SJSA1 (cell line): ENCODE measurements around the gene NCOA3. TPM values are rescaled to one million over a fixed set of nuclear protein-coding genes. Genes with fewer than 3 reads are reported as not detected.
"Not testable (repeated sequence)": the region's sequence is repeated elsewhere in the genome, so short reads cannot be mapped to it uniquely, and the experiment has no call there.

Experiments
- DNase-seq, 2 experiments: peaks; one replicate each; pipeline ENCODE4 v3.0.0-alpha.2; 2015 to 2020; ENCODE audit warnings: low spot score in 2 of 2, low read depth in 1 of 2
- H3K27ac ChIP-seq: fragments of 250-450 bp; sonication (Bioruptor Pico); 2 replicates; pipeline ENCODE4 v1.5.1; 2020; ENCODE audit warnings: mild to moderate bottlenecking, moderate library complexity
- H3K27me3 ChIP-seq: fragments of 250-450 bp; sonication (Bioruptor Pico); replicated peaks from 2 replicates; pipeline ENCODE4 v1.5.1; 2020; ENCODE audit warnings: mild to moderate bottlenecking, moderate library complexity
- H3K36me3 ChIP-seq: fragments of 250-450 bp; sonication (Bioruptor Pico); 2 replicates; pipeline ENCODE4 v1.5.1; 2020; ENCODE audit warnings: mild to moderate bottlenecking
- H3K4me1 ChIP-seq: fragments of 250-450 bp; sonication (Bioruptor Pico); replicated peaks from 2 replicates; pipeline ENCODE4 v1.6.1; 2021; ENCODE audit warnings: mild to moderate bottlenecking
- H3K4me3 ChIP-seq: fragments of 250-450 bp; sonication (Bioruptor Pico); 2 replicates; pipeline ENCODE4 v1.5.1; 2020; ENCODE audit warnings: mild to moderate bottlenecking
- H3K9me3 ChIP-seq: fragments of 250-450 bp; sonication (Bioruptor Pico); replicated peaks from 2 replicates; pipeline ENCODE4 v1.5.1; 2020; ENCODE audit warnings: mild to moderate bottlenecking
- total RNA-seq: library from RNA; depleted of rRNA; stranded (reverse); fragments of >200 nt; shearing (Covaris generic); gene quantifications from 2 replicates; pipeline ENCODE4 v1.2.3, GENCODE V29; 2014

Gene NCOA3
- total RNA-seq, 1 experiment from 2014 or later, result 20.4 TPM

DNA sequence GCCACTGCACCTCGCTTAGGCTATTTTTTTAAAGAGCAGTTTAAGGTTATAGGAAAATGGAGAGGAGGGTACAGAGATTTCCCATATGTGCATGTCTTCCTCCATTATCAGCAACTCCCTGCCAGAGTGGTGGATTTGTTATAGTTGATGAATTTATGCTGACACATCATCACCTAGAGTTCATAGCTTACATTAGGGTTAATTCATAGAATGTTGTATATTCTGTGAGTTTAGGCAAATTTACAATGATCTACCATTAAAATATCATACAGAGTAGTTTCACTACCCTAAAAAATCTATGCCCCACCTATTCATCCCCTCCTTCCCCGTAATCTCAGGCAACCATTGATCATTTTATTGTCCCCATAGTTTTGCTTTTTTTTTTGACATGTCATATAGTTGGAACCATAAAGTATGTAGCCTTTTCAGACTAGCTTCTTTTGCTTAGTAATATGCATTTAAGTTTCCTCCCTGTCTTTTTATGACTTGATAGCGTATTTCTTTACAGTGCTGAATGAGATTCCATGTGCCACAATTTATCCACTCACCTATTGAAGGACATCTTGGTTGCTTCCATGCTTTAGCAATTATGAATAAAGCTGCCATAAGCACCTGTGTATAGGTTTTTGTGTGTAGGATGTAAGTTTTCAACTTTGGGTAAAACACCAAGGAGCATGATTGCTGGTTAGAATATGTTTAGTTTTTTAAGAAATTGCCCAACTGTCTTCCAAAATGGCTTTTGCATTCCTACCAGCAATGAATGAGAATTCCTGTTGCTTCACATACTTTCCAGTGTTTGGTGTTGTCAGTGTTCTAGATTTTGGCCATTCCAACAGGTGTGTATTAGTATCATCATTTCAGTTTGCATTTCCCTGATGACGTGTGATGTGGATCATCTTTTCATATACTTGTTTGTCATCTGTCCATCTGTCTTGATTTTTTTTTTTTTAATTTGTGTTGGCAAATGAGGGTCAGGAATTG is 60.2 kb downstream of the NCOA3 start:
- Histone ChIP-seq H3K27ac (no peak overlapping the region), H3K36me3 (no peaks in the 10 kb centered on the region), H3K4me3 (no peak overlapping the region), H3K4me1 (peaks cover 24% of the 10 kb centered on the region), H3K9me3 (no peaks in the 10 kb centered on the region), H3K27me3 (no peaks in the 10 kb centered on the region)
- DNase-seq, result no peak

DNA sequence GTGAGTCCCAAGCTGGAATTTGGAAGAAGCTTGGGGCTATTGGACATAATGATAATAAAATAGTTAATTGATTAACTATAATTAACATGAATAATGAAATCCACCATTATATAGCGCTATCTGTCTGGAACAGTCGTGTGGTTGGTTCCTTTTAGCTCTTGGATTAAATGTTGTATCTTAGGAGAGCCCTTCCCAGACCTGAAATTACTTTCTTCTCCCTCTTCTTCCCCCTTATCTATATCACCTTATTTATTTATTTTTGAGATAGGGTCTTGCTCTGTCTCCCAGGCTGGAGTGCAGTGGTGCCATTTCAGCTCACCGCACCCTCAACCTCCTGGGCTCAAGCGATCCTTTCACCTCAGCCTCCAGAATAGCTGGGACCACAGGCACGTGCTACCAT is 64.6 kb downstream of the NCOA3 start:
- H3K4me3 ChIP-seq, result no peak overlapping the region
- no peak overlapping the region for H3K27ac ChIP-seq
- no peaks in the 10 kb centered on the region for H3K36me3 ChIP-seq
- peaks cover 4% of the 10 kb centered on the region; the same call in 1 of the 2 replicates for H3K9me3 ChIP-seq
- DNase-seq, result no peak
- H3K4me1 ChIP-seq, result peaks cover 23% of the 10 kb centered on the region
- H3K27me3 ChIP-seq, result no peaks in the 10 kb centered on the region

DNA sequence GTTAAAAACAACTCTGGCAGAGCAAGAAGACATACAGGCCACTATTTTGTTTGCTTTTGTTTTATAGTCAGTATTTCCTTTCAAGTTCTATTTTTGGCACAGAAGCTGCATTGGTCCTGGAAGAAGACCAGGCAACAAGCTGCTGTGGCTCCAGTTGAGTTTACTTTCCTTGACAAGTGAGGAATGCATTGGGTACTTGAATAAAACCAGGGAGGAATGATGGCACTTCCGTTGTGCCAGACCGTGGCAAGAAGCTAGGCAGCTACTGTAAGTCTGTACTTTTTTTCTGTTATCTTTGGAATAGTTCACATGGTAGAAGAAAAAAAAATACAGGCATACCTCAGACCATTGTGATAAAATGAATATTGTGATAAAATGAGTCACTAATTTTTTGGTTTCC is 66.3 kb downstream of the NCOA3 start:
- Histone ChIP-seq H3K9me3 (peaks cover 4% of the 10 kb centered on the region; the same call in 1 of the 2 replicates), H3K27ac (peak overlapping the region; percentile 12; the same call in 1 of the 2 replicates), H3K4me1 (peaks cover 23% of the 10 kb centered on the region), H3K4me3 (no peak overlapping the region), H3K27me3 (no peaks in the 10 kb centered on the region), H3K36me3 (no peaks in the 10 kb centered on the region)
- peak; percentile 82 to 86 for DNase-seq

DNA sequence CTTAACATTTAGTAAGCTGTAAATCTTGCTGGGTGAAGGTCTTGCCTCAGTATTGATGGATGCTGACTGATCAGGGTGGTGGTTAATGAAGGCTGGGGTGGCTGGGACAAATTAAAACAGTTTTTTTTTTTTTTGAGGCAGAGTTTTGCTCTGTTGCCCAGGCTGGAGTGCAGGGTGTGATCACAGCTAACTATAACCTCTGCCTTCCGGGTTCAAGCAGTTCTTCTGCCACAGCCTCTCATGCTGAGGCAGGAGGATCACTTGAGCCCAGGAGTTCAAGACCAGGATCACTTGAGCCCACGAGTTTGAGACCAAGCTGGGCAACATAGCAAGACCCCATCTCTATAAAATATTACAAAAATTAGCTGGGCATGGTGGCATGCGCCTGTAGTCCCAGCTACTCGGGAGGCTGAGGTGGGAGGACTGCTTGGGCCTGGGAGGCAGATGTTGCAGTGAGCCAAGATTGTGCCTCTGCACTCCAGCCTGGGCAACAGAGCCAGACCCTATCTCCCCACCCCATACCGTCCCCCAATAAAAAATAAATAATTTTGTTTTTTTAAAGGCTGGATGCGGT is 67.2 kb downstream of the NCOA3 start:
- Histone ChIP-seq H3K27me3 (no peaks in the 10 kb centered on the region), H3K9me3 (peaks cover 4% of the 10 kb centered on the region; the same call in 1 of the 2 replicates), H3K4me1 (peaks cover 28% of the 10 kb centered on the region), H3K27ac (no peak overlapping the region), H3K36me3 (no peaks in the 10 kb centered on the region), H3K4me3 (no peak overlapping the region)
- no peak for DNase-seq

DNA sequence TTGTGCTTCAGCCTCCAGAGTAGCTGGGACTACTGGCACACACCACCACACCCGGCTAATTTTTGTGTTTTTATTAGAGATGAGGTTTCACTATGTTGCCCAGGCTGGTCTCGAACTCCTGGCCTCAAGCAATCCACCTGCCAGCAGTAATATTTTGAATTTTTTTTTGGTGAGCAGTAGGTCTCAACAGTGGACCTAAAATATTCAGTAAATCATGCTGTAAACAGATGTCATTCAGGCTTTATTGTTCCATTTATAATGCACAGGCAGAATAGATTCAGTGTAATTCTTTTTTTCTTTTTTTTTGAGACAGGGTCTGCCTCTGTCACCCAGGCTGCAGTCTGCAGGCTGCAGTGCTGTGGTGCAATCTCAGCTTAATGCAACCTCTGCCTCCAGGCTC is 69.7 kb downstream of the NCOA3 start:
- Histone ChIP-seq H3K27ac (no peak overlapping the region), H3K9me3 (peaks cover 4% of the 10 kb centered on the region; the same call in 1 of the 2 replicates), H3K4me3 (no peak overlapping the region), H3K27me3 (no peaks in the 10 kb centered on the region), H3K4me1 (peaks cover 43% of the 10 kb centered on the region), H3K36me3 (no peaks in the 10 kb centered on the region)
- no peak for DNase-seq

DNA sequence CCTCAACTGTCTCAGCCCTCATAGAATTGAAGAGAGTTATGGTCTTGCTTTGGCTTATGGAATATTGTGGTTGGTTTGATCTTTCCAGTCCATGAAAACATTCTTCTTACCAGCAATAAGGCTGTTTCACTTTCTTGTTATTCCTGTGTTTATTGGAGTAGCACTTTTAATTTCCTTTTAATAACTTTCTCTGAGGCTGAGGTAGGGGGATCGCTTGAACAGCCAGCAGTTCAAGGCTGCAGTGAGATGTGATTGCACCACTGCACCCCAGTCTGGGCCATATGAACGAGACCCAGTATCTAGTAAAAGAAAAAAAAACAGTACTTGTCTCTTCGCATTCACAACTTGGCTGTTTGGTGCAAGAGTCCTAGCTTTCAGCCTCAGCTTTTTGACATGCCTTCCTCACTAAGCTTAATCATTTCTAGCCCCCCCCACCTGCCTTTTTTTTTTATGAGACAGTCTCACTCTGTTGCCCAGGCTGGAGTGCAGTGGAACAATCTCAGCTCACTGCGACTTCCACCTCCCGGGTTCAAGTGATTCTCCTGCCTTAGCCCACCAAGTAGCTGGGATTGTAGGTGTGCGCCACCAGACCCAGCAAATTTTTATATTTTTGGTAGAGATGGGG is 70.5 kb downstream of the NCOA3 start:
- peaks cover 49% of the 10 kb centered on the region for H3K4me1 ChIP-seq
- no peak for DNase-seq

DNA sequence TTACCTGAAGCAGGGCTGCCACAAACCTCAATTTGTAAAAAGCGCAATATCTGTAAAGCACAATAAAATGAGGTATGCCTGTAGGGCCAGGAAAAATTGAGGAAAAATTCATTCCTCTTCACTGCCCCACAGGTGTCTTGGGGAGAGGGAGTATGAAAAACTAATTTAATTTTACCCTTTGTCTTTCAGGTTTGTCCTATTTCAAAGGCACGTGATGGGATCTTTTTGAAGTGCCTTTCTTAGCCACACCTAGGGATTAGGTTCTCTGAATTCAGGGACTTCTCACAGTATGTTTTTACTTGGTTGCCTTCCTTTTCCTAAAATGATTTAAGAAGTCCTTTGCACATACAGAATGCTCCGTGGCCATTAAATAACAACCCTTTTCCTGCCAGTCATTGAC is 71.9 kb downstream of the NCOA3 start:
- no peak overlapping the region for H3K27ac ChIP-seq
- H3K36me3 ChIP-seq, result no peaks in the 10 kb centered on the region
- H3K27me3 ChIP-seq, result no peaks in the 10 kb centered on the region
- peaks cover 40% of the 10 kb centered on the region for H3K4me1 ChIP-seq
- no peak for DNase-seq
- H3K4me3 ChIP-seq, result no peak overlapping the region
- H3K9me3 ChIP-seq, result peaks cover 4% of the 10 kb centered on the region; the same call in 1 of the 2 replicates

More for the DNA sequence above, 70.5 kb downstream of the NCOA3 start:
- Histone ChIP-seq H3K4me3 (no peak overlapping the region), H3K27ac (no peak overlapping the region), H3K9me3 (peaks cover 4% of the 10 kb centered on the region; the same call in 1 of the 2 replicates), H3K36me3 (no peaks in the 10 kb centered on the region), H3K27me3 (no peaks in the 10 kb centered on the region)

DNA sequence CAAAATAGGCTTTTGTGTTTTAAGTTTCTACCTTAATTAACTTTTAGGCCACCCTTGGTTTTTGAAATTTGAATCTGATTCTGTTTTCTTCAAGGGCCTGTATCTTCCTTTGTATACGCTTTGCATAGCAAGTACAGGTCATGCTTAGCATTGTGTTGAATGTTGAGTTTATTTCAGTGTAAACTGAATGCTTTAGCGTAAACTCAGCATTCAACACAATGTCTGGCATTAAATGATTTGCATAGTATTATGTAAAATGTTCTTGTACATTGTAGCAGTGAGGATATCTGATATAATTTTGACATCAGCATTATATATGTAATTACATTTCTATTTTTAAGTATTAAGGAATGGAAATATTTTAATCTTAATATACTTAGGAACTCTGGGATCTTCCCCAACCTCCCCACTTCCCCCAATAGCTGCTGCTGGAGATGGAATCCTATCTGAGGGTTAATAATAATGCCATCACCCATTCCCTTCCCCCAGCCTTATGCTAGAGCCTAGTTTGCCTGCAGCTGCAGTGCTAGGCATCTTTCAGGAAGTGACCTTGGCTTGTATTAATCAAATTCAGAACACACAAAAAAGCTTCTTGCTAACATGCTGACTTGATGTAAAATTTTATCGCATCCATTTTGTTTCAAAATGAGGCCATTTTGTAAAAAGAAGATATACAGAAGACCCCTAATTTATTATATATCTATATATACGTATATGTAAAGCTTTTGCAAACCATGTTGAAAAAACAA is 73.1 kb downstream of the NCOA3 start:
- Histone ChIP-seq H3K9me3 (peaks cover 4% of the 10 kb centered on the region; the same call in 1 of the 2 replicates), H3K27ac (no peak overlapping the region), H3K4me1 (peaks cover 39% of the 10 kb centered on the region), H3K4me3 (no peak overlapping the region), H3K27me3 (no peaks in the 10 kb centered on the region), H3K36me3 (no peaks in the 10 kb centered on the region)
- DNase-seq, result no peak

DNA sequence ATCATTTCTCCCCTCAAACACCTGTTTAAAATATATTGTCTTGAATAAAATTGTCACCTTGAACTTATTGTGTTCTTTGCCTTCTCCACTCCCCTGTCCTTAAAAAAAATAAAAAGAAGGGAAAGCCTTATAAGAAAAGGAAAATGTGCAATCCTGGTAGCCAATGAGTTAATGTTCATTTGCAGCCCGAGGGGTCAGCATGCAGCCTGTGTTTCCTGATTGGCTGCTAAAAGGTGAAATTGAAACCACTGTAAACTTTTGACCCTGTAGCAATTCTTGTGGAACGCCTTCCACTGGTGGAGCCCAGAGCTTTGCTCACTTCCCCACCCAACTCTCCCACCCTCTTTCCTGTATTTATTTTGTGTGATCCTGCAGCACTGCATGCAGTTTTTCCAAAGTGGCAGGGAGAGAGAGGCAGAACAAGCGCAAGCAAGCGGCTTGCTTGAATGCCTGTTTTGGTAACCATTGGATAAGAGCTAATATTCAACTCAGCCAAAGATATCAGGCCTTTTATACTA is 74.9 kb downstream of the NCOA3 start:
- peak overlapping the region; percentile 5; the same call in 1 of the 2 replicates for H3K27ac ChIP-seq
- H3K9me3 ChIP-seq, result no peaks in the 10 kb centered on the region; the same call in 1 of the 2 replicates
- peak; percentile 54 to 65 for DNase-seq
- peaks cover 39% of the 10 kb centered on the region for H3K4me1 ChIP-seq
- no peak overlapping the region for H3K4me3 ChIP-seq
- no peaks in the 10 kb centered on the region for H3K27me3 ChIP-seq
- no peaks in the 10 kb centered on the region for H3K36me3 ChIP-seq

DNA sequence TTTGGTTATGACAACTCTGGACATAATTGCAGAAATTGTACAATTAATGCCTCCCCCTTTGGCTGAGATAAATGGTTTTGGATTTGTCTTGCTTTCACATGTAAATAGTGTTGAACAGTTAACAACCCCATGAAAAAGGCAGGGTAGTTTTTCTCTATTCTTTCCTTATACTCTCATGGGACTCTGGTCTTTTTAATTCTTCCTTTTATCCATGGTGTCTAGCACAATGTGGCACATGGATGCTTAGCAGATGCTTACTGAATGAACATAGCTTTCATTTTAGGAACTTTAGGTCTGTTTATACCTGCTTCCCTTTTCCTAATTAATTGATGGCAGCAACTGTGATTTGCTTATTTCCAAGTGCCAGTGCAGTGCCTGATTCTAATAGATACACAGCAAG is 75.6 kb downstream of the NCOA3 start:
- H3K27ac ChIP-seq, result no peak overlapping the region
- H3K9me3 ChIP-seq, result no peaks in the 10 kb centered on the region
- no peak for DNase-seq
- peaks cover 39% of the 10 kb centered on the region for H3K4me1 ChIP-seq
- H3K4me3 ChIP-seq, result no peak overlapping the region
- H3K36me3 ChIP-seq, result no peaks in the 10 kb centered on the region
- H3K27me3 ChIP-seq, result no peaks in the 10 kb centered on the region

DNA sequence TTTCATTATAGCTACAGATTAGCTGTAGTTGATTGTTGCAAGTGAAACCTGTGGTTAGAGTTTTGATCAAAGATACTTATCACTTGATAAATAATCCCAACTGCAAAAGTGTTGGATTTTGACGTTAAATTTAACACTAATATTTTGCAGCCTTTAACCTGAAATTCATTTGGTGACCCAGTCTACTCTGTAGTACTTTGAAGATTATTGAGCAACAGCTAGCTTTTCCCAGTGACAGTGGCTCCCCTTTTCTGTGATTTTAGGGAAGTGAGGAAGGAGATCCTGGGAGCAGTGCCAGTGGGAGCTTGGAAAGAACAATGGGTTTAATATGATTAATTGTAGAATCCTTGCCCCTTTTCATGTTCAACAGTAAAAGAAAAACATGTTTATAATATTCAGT is 76.9 kb downstream of the NCOA3 start:
- no peak for DNase-seq
- Histone ChIP-seq H3K27ac (no peak overlapping the region), H3K4me1 (peaks cover 38% of the 10 kb centered on the region), H3K4me3 (no peak overlapping the region), H3K36me3 (no peaks in the 10 kb centered on the region), H3K27me3 (no peaks in the 10 kb centered on the region), H3K9me3 (no peaks in the 10 kb centered on the region)

DNA sequence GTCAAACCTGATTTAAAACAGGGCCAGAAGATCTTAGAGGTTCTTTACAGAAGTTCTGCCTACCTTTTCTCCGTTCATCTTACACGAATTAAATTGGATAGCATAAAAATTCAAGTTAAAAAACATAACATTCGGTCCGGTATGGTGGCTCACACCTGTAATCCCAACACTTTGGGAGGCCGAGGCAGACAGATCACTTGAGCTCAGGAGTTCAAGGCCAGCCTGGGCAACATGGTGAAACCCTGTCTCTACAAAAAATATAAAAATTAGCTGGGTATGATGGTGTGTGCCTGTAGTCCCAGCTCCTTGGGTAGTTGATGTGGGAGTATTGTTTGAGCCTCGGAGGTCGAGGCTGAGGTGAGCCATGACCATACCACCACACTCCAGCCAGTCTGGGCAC is 79.0 kb downstream of the NCOA3 start:
- not testable (repeated sequence) for DNase-seq, H3K36me3 ChIP-seq, H3K27ac ChIP-seq, H3K27me3 ChIP-seq, H3K4me3 ChIP-seq, H3K9me3 ChIP-seq
- peaks cover 20% of the 10 kb centered on the region for H3K4me1 ChIP-seq

DNA sequence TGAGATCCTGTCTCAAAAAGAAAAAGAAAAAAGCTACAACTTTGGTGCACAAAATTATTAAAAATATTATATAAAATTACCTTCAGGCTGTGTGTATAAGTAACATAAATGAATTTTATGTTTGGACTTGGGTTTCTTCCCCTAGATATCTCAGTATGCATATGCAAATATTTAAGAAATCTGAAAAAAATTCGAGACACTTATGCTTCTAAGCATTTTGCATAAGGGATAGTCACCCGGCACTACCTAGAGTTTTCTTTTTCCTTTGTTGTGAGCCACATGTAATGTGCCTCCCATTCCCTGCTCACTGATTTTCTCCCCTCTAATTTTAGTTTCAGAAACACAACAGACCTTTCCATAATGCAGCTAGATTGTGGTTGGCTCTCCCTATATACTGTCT is 79.4 kb downstream of the NCOA3 start:
- H3K36me3 ChIP-seq, result peaks cover 3% of the 10 kb centered on the region; the same call in 1 of the 2 replicates
- H3K9me3 ChIP-seq, result no peaks in the 10 kb centered on the region
- no peak overlapping the region for H3K27ac ChIP-seq
- DNase-seq, result no peak
- H3K4me1 ChIP-seq, result peaks cover 16% of the 10 kb centered on the region
- no peak overlapping the region for H3K4me3 ChIP-seq
- H3K27me3 ChIP-seq, result no peaks in the 10 kb centered on the region
